Gastrocnemius medialis (tissue), 4 donors: ENCODE results near the gene AMACR.

Experiments used
- CTCF ChIP-seq, 5 experiments: fragments of 450-650 bp in 3 of 5; fragments of 200-600 bp in 2 of 5; sonication (generic) in 2 of 5; IDR thresholded peaks in 4 of 5; conservative IDR thresholded peaks in 1 of 5; 1 replicate in 4 of 5; 2 replicates in 1 of 5; pipeline ENCODE4 v1.5.1; 2016 to 2019; ENCODE audit warnings: antibody characterized with exemption in 5 of 5, mild to moderate bottlenecking in 3 of 5, moderate library complexity in 3 of 5
- POLR2A ChIP-seq, 2 donors: fragments of 450-650 bp; IDR thresholded peaks; one replicate each; pipeline ENCODE4 v1.6.1; 2017; ENCODE audit warnings: antibody characterized with exemption in 2 of 2, mild to moderate bottlenecking in 2 of 2, moderate library complexity in 2 of 2

DNA sequence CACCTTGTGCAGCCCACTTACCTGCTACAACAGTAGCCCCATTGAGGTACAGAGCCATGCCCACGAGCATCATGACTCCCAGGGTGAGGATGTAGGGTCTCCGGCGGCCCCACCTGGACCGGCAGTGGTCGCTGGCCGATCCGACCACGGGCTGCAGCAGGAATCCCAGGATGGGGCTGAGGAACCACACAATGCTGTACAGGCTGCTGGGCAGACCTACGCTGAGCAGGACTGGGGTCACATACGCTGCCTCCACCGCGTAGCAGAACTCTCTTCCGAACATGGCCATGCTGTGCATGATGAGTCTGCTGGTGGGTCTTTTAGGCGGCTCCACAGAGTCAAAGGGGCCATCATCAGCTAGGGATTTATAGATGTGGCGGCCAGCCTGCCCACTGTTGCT is 23.7 kb downstream of the AMACR start:
- no peak for TF ChIP-seq CTCF (IDR thresholded peaks at IDR 0.05 in 4 of 5, conservative IDR thresholded peaks at IDR 0.05 in 1 of 5)
- no peak for TF ChIP-seq POLR2A (IDR thresholded peaks at IDR 0.05)
